GM19099 (cell line): ENCODE results near the gene BCAS1.

ENCODE experiments used
- POLR2A ChIP-seq: IDR thresholded peaks from 3 replicates; pipeline ENCODE4 v1.6.1; 2011; ENCODE audit warnings: low read depth; ENCODE audit not compliant: insufficient read length; ENCODE audit errors: extremely low read depth

BCAS1 gene

GRCh38 chr20:54026295-54027064 lies 43.9 kb downstream of the BCAS1 start:
- TF ChIP-seq POLR2A, result no peak

- TF ChIP-seq POLR2A, result no peak
These were observed 45.1 kb downstream of the BCAS1 start for GRCh38 chr20:54025251-54025771.

DNA sequence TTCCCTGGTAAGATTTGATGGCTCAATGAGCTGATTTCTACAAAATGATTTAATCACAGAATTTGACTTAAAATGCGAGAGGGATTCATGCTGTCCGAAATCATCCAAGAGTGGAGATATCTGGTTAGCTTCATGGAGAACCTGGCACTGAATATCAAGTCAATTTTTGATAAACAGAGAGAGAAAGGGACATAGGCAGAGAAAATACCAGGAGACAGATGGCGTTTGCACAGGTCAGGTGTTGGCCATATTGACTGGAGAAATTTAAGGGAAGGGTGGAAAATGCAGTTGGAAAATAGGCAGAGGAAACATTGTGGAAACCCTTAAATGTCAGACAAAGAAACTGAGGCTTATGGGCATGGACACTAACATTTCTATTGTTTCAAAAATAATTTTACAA lies 47.0 kb downstream of the BCAS1 start:
- no peak for TF ChIP-seq POLR2A

- TF ChIP-seq POLR2A, result no peak
These were observed 48.8 kb downstream of the BCAS1 start for GRCh38 chr20:54021446-54022235.

- no peak for TF ChIP-seq POLR2A
These were observed 49.5 kb downstream of the BCAS1 start for GRCh38 chr20:54020868-54021267.

DNA sequence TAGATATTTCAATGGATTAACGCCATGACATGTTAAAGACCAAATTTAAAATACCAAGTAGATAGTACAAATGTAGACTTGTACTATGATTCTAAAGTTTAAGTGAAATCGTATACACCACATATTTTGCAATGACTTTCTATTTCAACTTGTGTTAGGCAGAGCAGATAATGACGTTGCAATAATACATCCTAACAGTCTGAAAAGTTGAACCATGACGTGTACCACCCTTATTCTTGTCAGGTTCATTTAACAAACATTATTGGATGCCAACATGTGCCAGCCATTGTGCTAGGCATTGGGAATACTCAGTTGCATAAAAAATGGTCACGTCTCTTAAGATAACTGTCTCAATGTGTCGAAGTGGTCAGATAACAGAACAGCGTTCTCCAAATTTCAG lies 50.0 kb downstream of the BCAS1 start:
- no peak for TF ChIP-seq POLR2A

DNA sequence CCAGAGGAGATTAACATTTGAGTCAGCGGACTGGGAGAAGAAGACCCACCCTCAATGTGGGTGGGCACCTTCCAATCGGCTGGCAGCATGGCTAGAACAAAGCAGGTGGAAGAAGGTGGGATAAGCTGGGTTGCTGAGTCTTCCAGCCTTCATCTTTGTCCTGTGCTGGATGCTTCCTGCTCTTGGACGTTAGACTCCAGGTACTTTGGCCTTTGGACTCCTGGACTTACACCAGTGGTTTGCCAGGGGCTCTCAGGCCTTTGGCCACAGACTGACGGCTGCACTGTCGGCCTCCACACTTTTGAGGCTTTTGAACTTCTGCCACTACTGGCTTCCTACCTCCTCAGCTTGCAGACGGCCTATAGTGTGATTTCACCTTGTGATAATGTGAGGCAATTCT lies 50.8 kb downstream of the BCAS1 start:
- TF ChIP-seq POLR2A, result no peak

- no peak for TF ChIP-seq POLR2A
These were observed 51.3 kb downstream of the BCAS1 start for GRCh38 chr20:54019127-54019526.

- no peak for TF ChIP-seq POLR2A
These were observed 52.5 kb downstream of the BCAS1 start for GRCh38 chr20:54017846-54018245.

GRCh38 chr20:54015496-54015895 lies 54.9 kb downstream of the BCAS1 start:
- TF ChIP-seq POLR2A, result no peak

DNA sequence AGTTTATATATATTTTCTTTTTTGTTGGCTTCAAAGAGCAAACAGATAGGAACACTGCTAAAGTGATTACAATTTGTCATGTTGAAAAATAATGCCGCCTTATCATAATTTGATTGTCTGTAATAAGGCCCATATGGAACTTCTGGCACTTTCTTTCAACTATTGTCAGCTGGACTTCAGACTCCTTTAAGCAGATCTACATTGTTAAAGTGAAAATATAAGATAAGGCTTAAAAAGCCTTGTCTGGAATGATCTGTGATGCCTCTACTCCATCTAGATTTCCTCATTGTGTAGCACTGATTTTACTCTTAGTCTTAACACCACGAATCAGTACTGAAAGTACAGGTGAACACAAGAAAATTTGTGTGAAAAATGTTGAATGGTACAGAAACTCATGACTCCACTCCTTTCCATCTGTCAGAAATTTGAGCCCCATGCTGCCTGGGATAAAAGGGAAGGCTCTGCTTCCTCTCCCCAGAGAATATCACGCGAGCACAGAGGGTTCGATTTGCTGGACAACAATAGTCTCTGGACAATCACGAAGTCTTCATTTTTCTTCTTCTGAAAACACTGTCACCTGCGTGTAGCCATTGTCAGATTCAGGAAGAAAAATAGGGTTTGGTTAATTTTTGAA lies 56.0 kb downstream of the BCAS1 start:
- TF ChIP-seq POLR2A, result no peak

- TF ChIP-seq POLR2A, result no peak
These were observed 56.9 kb downstream of the BCAS1 start for GRCh38 chr20:54013471-54013870.

- no peak for TF ChIP-seq POLR2A
These were observed 59.0 kb downstream of the BCAS1 start for GRCh38 chr20:54011346-54011745.

- no peak for TF ChIP-seq POLR2A
These were observed 64.9 kb downstream of the BCAS1 start for GRCh38 chr20:54005524-54005923.

- no peak for TF ChIP-seq POLR2A
These were observed 65.9 kb downstream of the BCAS1 start for GRCh38 chr20:54004445-54004844.
